ENCODE measurements around the gene RNF149.
"Not testable (repeated sequence)": the region's sequence is repeated elsewhere in the genome, so short reads cannot be mapped to it uniquely, and the experiment has no call there.

Gene RNF149
- total RNA-seq: 211 to 237 reads per million in 2 donors

GRCh38 chr2:101308432-101309210, at the start of gene RNF149:
Gene RNF149 (minus strand): TSS chr2:101308701. CDS start chr2:101308588, 113 bp downstream.
- peak; percentile 86 to 92 (median 89) for DNase-seq

GRCh38 chr2:101357376-101357775, 48.9 kb upstream of the RNF149 start:
- no peak for DNase-seq

- DNase-seq: no peak
Measured at GRCh38 chr2:101356521-101356920, 48.0 kb upstream of the RNF149 start.

- DNase-seq: no peak
Measured at GRCh38 chr2:101356055-101356454, 47.6 kb upstream of the RNF149 start.

- no peak for DNase-seq
Measured at GRCh38 chr2:101355401-101356054, 47.0 kb upstream of the RNF149 start.

GRCh38 chr2:101354420-101355311, 46.2 kb upstream of the RNF149 start:
- DNase-seq: no peak

GRCh38 chr2:101352631-101353030, 44.1 kb upstream of the RNF149 start:
- DNase-seq: not testable (repeated sequence)

- no peak for DNase-seq
Measured at GRCh38 chr2:101351207-101351606, 42.7 kb upstream of the RNF149 start.

- peak in 1 of 5 experiments; percentile 70 for DNase-seq
Measured at GRCh38 chr2:101349893-101350662, 41.6 kb upstream of the RNF149 start.

- DNase-seq: no peak
Measured at GRCh38 chr2:101348883-101349282, 40.4 kb upstream of the RNF149 start.

GRCh38 chr2:101346909-101347308, 38.4 kb upstream of the RNF149 start:
- no peak for DNase-seq

- no peak for DNase-seq
Measured at GRCh38 chr2:101344137-101344536, 35.6 kb upstream of the RNF149 start.

GRCh38 chr2:101342625-101343008, 34.1 kb upstream of the RNF149 start:
- DNase-seq: no peak

- peak; percentile 34 to 62 (median 60) for DNase-seq
Measured at GRCh38 chr2:101341901-101342624, 33.6 kb upstream of the RNF149 start.

- DNase-seq: peak in 2 of 5 experiments; percentile 23 to 55
Measured at GRCh38 chr2:101341421-101341820, 32.9 kb upstream of the RNF149 start.

GRCh38 chr2:101340141-101340551, 31.6 kb upstream of the RNF149 start:
- no peak for DNase-seq

- no peak for DNase-seq
Measured at GRCh38 chr2:101339266-101339880, 30.9 kb upstream of the RNF149 start.

- no peak for DNase-seq
Measured at GRCh38 chr2:101337877-101338276, 29.4 kb upstream of the RNF149 start.

GRCh38 chr2:101332885-101333766, 24.6 kb upstream of the RNF149 start:
- DNase-seq: no peak

GRCh38 chr2:101331202-101331601, 22.7 kb upstream of the RNF149 start:
- DNase-seq: no peak

All from T-helper 2 cell (primary cell).